Measurements from ENCODE around the gene KCNN1.

Gene KCNN1

DNA sequence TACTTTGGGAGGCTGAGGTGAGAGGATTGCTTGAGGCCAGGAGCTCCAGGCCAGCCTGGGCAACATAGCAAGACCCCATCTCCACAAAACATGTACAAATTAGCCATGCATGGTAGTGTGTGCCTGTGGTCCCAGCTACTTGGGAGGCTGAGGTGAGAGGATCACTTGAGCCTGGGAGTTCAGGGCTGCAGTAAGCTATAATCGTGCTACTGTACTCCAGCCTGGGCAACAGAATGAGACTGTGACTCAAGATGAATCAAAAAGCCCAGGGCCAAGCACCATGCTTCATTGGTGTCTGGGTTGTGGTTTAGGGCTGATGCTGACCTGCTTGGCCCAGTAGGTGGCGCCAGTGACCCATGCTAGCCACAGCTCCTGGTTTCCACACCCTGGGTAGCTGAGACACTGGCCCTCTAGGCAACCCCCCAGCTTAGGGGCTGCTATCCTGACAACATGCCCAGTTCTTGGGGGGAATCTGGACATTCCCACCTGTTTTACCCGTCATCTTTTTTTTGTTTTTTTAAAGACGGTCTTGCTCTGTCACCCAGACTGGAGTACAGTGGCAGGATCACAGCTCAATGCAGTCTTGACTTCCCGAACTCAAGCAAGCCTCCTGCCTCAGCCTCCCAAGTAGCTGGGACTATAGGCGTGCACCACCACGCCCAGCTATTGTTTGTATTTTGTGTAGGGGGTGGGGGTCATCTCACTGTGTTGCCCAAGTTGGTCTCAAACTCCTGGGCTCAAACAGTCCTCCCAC is 28.6 kb upstream of the KCNN1 start:
- no peak overlapping the region for H3K14ac ChIP-seq (ENCODE audit: low read length)
- no peak overlapping the region for H4K12ac ChIP-seq (ENCODE audit: low read depth, low read length)
- no peaks in the 10 kb centered on the region for H3K9me3 ChIP-seq (ENCODE audit: insufficient read depth, low read depth, low read length)
- H3K4me2 ChIP-seq (ENCODE audit: low read length): no peak overlapping the region
- no peak overlapping the region for H2AK5ac ChIP-seq (ENCODE audit: low read length)
- H3K79me1 ChIP-seq (ENCODE audit: low read length): no peaks in the 10 kb centered on the region
- H3K36me3 ChIP-seq (ENCODE audit: control insufficient read depth in 1 of 2, insufficient read depth in 2 of 2, low read length in 2 of 2): peaks cover 26 to 32% of the 10 kb centered on the region in 2 experiments
- H2BK5ac ChIP-seq (ENCODE audit: low read depth, low read length, poor library complexity): no peak overlapping the region
- H3K27me3 ChIP-seq (ENCODE audit: insufficient read depth, low read length): no peaks in the 10 kb centered on the region
- no peak overlapping the region for H3K18ac ChIP-seq (ENCODE audit: low read length)
- H2AFZ ChIP-seq (ENCODE audit: insufficient read depth, low read length, poor library complexity): no peak overlapping the region
- no peak overlapping the region for H3K4me3 ChIP-seq (ENCODE audit: low read depth, low read length)
- no CpG with 5 or more reads among the region's 7 CpGs for WGBS (ENCODE audit: extremely low coverage, insufficient coverage, insufficient read length)
- no peak overlapping the region for H3K4ac ChIP-seq (ENCODE audit: low read depth, low read length)
- H4K8ac ChIP-seq (ENCODE audit: low read depth, low read length): no peak overlapping the region
- H4K91ac ChIP-seq (ENCODE audit: low read depth, low read length): no peak overlapping the region
- H3K79me2 ChIP-seq (ENCODE audit: control insufficient read depth, insufficient read depth, low read length, poor library complexity): peaks cover 2% of the 10 kb centered on the region
- H2BK12ac ChIP-seq (ENCODE audit: low read length): no peak overlapping the region
- DNase-seq: peak; percentile 81 to 88
- H3K23ac ChIP-seq (ENCODE audit: low read length): no peak overlapping the region
- no peak overlapping the region for H2BK120ac ChIP-seq (ENCODE audit: insufficient read depth, low read length, poor library complexity)
- H3K4me1 ChIP-seq (ENCODE audit: control insufficient read depth in 1 of 2, insufficient read depth in 2 of 2, low read length in 2 of 2): peaks cover 4 to 6% of the 10 kb centered on the region in 2 experiments
- no peak overlapping the region for H3K27ac ChIP-seq (ENCODE audit: low read depth, low read length)
- no peak overlapping the region for H3K9ac ChIP-seq (ENCODE audit: low read length)

DNA sequence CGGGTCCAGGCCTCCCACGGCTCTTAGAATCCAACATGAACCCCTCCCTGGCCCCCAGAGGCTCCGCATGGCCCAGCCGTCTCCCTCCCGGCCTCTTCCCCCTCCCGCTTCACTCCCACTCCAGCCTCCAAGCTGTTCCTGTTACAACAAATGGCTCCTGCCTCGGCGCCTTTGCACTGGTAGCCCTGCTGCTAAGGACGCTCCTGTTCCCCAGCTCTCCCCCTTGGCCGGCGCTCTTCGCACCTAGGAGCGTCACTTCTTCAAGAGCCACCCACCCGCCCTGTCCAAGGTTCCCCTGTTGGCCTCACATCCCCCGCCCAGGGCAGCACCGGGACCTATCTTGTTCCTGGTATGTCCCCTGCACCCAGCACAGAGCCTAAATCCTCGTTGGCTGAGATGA is 24.7 kb upstream of the KCNN1 start:
- Histone ChIP-seq H3K79me1 (ENCODE audit: low read length) (no peaks in the 10 kb centered on the region), H3K18ac (ENCODE audit: low read length) (no peak overlapping the region), H3K4me1 (ENCODE audit: control insufficient read depth in 1 of 2, insufficient read depth in 2 of 2, low read length in 2 of 2) (peaks cover under 1 to 2% of the 10 kb centered on the region in 2 experiments), H3K27me3 (ENCODE audit: insufficient read depth, low read length) (no peaks in the 10 kb centered on the region), H3K4ac (ENCODE audit: low read depth, low read length) (no peak overlapping the region), H3K27ac (ENCODE audit: low read depth, low read length) (no peak overlapping the region), H4K91ac (ENCODE audit: low read depth, low read length) (no peak overlapping the region), H3K4me2 (ENCODE audit: low read length) (no peak overlapping the region), H2BK5ac (ENCODE audit: low read depth, low read length, poor library complexity) (no peak overlapping the region), H4K8ac (ENCODE audit: low read depth, low read length) (no peak overlapping the region), H2BK12ac (ENCODE audit: low read length) (no peak overlapping the region), H3K9me3 (ENCODE audit: insufficient read depth, low read depth, low read length) (peaks cover 2% of the 10 kb centered on the region), H2BK120ac (ENCODE audit: insufficient read depth, low read length, poor library complexity) (no peak overlapping the region), H3K79me2 (ENCODE audit: control insufficient read depth, insufficient read depth, low read length, poor library complexity) (no peaks in the 10 kb centered on the region), H2AK5ac (ENCODE audit: low read length) (no peak overlapping the region), H4K12ac (ENCODE audit: low read depth, low read length) (no peak overlapping the region), H2AFZ (ENCODE audit: insufficient read depth, low read length, poor library complexity) (no peak overlapping the region), H3K23ac (ENCODE audit: low read length) (no peak overlapping the region), H3K9ac (ENCODE audit: low read length) (no peak overlapping the region), H3K14ac (ENCODE audit: low read length) (no peak overlapping the region), H3K4me3 (ENCODE audit: low read depth, low read length) (no peak overlapping the region), H3K36me3 (ENCODE audit: control insufficient read depth in 1 of 2, insufficient read depth in 2 of 2, low read length in 2 of 2) (peaks cover 30 to 40% of the 10 kb centered on the region in 2 experiments)
- WGBS (ENCODE audit: extremely low coverage, insufficient coverage, insufficient read length): no CpG with 5 or more reads among the region's 17 CpGs
- DNase-seq: no peak

DNA sequence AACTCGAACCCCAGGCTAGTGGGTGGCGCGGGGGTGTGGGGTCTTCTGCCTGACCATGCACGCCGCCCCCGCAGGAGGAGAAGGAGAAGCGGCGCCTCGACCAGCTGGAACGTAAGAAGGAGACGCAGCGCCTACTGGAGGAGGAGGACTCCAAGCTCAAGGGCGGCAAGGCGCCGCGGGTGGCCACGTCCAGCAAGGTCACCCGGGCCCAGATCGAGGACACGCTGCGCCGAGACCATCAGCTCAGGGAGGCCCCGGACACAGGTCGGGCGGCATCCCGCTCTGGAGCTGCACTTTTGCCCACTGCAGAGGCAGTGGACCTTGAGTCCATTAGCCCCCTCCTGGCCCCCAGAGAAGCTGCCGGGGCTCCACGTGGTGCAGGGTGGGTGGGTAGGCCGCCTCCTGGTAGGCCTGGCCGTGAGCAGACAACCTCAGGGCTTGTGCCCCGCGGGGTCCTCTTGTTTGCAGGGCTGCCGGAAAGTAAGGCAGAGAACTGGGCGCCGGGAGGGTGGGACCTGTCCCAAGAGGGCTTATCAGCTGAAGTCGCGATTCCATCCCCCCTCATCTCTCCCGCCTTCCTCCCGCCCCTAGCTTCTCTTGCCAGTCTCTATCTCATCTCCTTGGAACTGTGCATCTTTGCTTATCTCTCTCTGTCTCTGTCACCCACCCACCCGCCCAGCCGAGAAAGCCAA is 24.2 kb upstream of the KCNN1 start:
- Histone ChIP-seq H3K4ac (ENCODE audit: low read depth, low read length) (no peak overlapping the region), H2AK5ac (ENCODE audit: low read length) (no peak overlapping the region), H3K36me3 (ENCODE audit: control insufficient read depth in 1 of 2, insufficient read depth in 2 of 2, low read length in 2 of 2) (peaks cover 30 to 37% of the 10 kb centered on the region in 2 experiments), H4K8ac (ENCODE audit: low read depth, low read length) (no peak overlapping the region), H3K9me3 (ENCODE audit: insufficient read depth, low read depth, low read length) (peaks cover 2% of the 10 kb centered on the region), H3K14ac (ENCODE audit: low read length) (no peak overlapping the region), H3K27me3 (ENCODE audit: insufficient read depth, low read length) (no peaks in the 10 kb centered on the region), H3K9ac (ENCODE audit: low read length) (no peak overlapping the region), H3K4me1 (ENCODE audit: control insufficient read depth in 1 of 2, insufficient read depth in 2 of 2, low read length in 2 of 2) (peaks cover 3 to 4% of the 10 kb centered on the region in 2 experiments), H4K12ac (ENCODE audit: low read depth, low read length) (no peak overlapping the region), H3K18ac (ENCODE audit: low read length) (no peak overlapping the region), H3K79me1 (ENCODE audit: low read length) (peaks cover 3% of the 10 kb centered on the region), H3K27ac (ENCODE audit: low read depth, low read length) (no peak overlapping the region), H2BK12ac (ENCODE audit: low read length) (no peak overlapping the region), H3K4me2 (ENCODE audit: low read length) (no peak overlapping the region), H4K91ac (ENCODE audit: low read depth, low read length) (no peak overlapping the region), H3K79me2 (ENCODE audit: control insufficient read depth, insufficient read depth, low read length, poor library complexity) (peaks cover 3% of the 10 kb centered on the region), H3K23ac (ENCODE audit: low read length) (no peak overlapping the region), H3K4me3 (ENCODE audit: low read depth, low read length) (no peak overlapping the region), H2BK5ac (ENCODE audit: low read depth, low read length, poor library complexity) (no peak overlapping the region), H2BK120ac (ENCODE audit: insufficient read depth, low read length, poor library complexity) (no peak overlapping the region), H2AFZ (ENCODE audit: insufficient read depth, low read length, poor library complexity) (no peak overlapping the region)
- DNase-seq: no peak
- WGBS (ENCODE audit: extremely low coverage, insufficient coverage, insufficient read length): no CpG with 5 or more reads among the region's 41 CpGs

DNA sequence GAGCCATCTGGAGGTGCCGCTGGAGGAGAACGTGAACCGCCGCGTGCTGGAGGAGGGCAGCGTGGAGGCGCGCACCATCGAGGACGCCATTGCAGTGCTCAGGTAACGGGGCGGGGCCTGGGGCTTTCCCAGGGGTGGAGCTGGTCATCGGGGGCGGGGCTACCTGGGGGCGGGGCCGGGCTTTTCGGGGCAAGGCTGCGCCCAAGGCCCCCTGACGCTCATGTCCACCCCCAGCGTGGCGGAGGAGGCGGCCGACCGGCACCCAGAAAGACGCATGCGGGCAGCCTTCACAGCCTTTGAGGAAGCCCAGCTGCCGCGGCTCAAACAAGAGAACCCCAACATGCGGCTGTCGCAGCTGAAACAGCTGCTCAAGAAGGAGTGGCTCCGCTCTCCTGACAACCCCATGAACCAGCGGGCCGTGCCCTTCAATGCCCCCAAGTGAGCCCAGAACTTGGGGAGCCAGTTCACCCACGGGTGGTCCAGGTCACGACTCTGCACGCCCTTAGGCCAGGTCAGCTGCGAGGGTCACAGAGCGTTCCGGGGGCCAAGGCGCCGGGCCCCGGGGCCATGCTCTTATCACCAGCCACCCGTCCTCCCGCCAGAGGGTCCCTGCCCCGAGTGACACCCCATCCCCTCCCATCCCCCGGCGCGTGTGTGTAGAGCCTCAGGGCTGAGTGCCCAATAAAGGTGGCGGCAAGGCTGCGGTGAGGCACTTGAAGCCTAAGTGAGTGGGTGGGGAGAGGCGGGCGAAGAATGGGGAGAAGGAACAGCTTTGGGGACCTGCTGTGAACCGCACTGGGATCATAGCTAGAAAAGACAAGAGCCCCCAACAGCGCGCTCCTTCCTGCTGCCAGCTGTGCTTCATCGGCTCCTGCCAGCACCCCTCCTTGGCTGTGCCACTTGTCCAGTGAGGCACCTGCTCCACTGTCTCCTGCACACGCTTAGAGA is 23.4 kb upstream of the KCNN1 start:
- Histone ChIP-seq H3K4me3 (ENCODE audit: low read depth, low read length) (no peak overlapping the region), H3K36me3 (ENCODE audit: control insufficient read depth in 1 of 2, insufficient read depth in 2 of 2, low read length in 2 of 2) (peaks cover 30 to 37% of the 10 kb centered on the region in 2 experiments), H3K27ac (ENCODE audit: low read depth, low read length) (no peak overlapping the region), H3K79me2 (ENCODE audit: control insufficient read depth, insufficient read depth, low read length, poor library complexity) (peaks cover 3% of the 10 kb centered on the region), H3K9ac (ENCODE audit: low read length) (no peak overlapping the region), H2BK5ac (ENCODE audit: low read depth, low read length, poor library complexity) (no peak overlapping the region), H4K8ac (ENCODE audit: low read depth, low read length) (no peak overlapping the region), H2BK12ac (ENCODE audit: low read length) (no peak overlapping the region), H3K4me2 (ENCODE audit: low read length) (no peak overlapping the region), H4K91ac (ENCODE audit: low read depth, low read length) (no peak overlapping the region), H3K14ac (ENCODE audit: low read length) (no peak overlapping the region), H3K9me3 (ENCODE audit: insufficient read depth, low read depth, low read length) (peaks cover 2% of the 10 kb centered on the region), H3K18ac (ENCODE audit: low read length) (no peak overlapping the region), H2AK5ac (ENCODE audit: low read length) (no peak overlapping the region), H3K23ac (ENCODE audit: low read length) (no peak overlapping the region), H2AFZ (ENCODE audit: insufficient read depth, low read length, poor library complexity) (no peak overlapping the region), H3K4me1 (ENCODE audit: control insufficient read depth in 1 of 2, insufficient read depth in 2 of 2, low read length in 2 of 2) (peaks cover 3 to 4% of the 10 kb centered on the region in 2 experiments), H3K79me1 (ENCODE audit: low read length) (peaks cover 3% of the 10 kb centered on the region), H3K27me3 (ENCODE audit: insufficient read depth, low read length) (no peaks in the 10 kb centered on the region), H4K12ac (ENCODE audit: low read depth, low read length) (no peak overlapping the region), H3K4ac (ENCODE audit: low read depth, low read length) (no peak overlapping the region), H2BK120ac (ENCODE audit: insufficient read depth, low read length, poor library complexity) (no peak overlapping the region)
- no peak for DNase-seq
- no CpG with 5 or more reads among the region's 57 CpGs for WGBS (ENCODE audit: extremely low coverage, insufficient coverage, insufficient read length)

All from trophoblast cell (in vitro differentiated cells and primary cell).